ENCODE data around the gene RBBP4. TPM values are rescaled to one million over a fixed set of nuclear protein-coding genes. Genes with fewer than 3 reads are reported as not detected.
"Not testable (repeated sequence)": the region's sequence is repeated elsewhere in the genome, so short reads cannot be mapped to it uniquely, and the experiment has no call there.

RBBP4 gene
- total RNA-seq, 1 experiment from 2014 or later, result 141 TPM

GRCh38 chr1:32630173-32630572 lies 20.8 kb upstream of the RBBP4 start:
- not testable (repeated sequence) for H3K27me3 ChIP-seq, H3K9me3 ChIP-seq, H3K4me3 ChIP-seq, DNase-seq
- peaks cover 40% of the 10 kb centered on the region for H3K36me3 ChIP-seq

- H3K9me3 ChIP-seq, result no peaks in the 10 kb centered on the region
- no peak overlapping the region for H3K4me3 ChIP-seq
- no peak for DNase-seq
- H3K36me3 ChIP-seq, result peaks cover 27% of the 10 kb centered on the region
- H3K27me3 ChIP-seq, result no peaks in the 10 kb centered on the region
Observed at GRCh38 chr1:32632829-32633228, 18.2 kb upstream of the RBBP4 start.

DNA sequence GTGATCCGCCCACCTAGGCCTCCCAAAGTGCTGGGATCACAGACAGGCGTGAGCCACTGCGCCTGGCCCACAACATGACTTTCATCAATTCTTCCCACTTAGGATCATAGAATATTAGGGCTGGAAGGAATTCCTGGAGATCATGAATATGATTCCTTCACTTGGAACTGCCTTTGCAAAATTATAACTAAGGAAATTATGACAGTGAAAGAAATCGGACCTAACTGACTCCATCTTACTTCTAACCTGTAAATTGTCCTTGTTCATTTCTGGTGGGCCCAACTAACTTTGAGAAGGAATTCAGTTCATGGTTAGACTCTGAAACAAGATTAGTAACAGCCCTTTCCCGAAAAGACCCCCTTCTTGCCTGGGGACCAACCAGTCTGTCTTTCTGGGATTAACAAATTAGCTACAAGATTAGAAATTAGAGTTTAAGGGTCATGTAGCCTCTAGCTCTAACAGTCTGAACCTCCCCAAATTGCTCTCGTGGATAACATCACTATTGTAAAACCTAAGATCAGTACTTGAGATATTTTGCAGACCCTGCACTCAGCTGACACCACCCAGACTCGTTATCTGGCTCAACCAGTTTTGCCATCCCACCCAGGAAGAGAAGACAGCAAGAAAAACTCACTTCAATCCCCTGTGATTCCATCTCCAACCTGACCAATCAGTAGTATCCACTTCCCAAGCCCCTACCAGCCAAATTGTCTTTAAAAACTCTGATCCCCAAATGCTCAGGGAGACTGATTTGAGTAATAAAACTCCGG lies 15.3 kb upstream of the RBBP4 start:
- no peaks in the 10 kb centered on the region for H3K9me3 ChIP-seq
- H3K27me3 ChIP-seq, result no peaks in the 10 kb centered on the region
- H3K4me3 ChIP-seq, result no peak overlapping the region
- DNase-seq, result no peak
- H3K36me3 ChIP-seq, result peaks cover 25% of the 10 kb centered on the region

GRCh38 chr1:32636914-32637645 lies 13.9 kb upstream of the RBBP4 start:
- no peak for DNase-seq
- H3K36me3 ChIP-seq, result peaks cover 21% of the 10 kb centered on the region
- no peaks in the 10 kb centered on the region for H3K27me3 ChIP-seq
- no peak overlapping the region for H3K4me3 ChIP-seq
- no peaks in the 10 kb centered on the region for H3K9me3 ChIP-seq

DNA sequence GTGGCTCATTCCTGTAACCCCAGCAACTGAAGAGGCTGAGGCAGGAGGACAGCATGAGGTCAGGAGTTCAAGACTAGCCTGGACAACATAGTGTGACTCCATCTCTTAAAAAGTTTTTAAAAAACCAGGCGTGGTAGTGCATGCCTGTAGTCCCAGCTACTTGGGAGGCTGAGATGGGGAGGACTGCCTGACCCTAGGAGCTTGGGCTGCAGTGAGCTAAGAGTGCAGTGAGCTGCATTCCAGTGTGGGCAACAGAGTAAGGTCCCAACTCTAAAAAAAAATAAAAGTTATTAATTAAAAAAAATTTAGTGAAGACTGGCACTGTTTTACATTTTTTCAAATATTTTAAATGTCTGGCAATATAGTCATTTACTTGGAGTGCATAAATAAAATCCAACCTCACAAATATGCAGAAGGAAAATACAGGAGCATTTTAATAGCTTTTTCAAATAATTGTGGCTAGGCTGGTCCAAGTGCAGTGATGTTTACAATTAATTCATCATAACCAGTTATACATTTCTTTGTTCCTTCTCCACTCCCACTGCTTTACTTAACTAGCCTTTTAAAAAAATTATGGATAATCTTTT lies 11.4 kb upstream of the RBBP4 start:
- Histone ChIP-seq H3K36me3 (peaks cover 4% of the 10 kb centered on the region; the same call in 1 of the 2 replicates), H3K27me3 (no peaks in the 10 kb centered on the region), H3K4me3 (no peak overlapping the region), H3K9me3 (no peaks in the 10 kb centered on the region)
- DNase-seq, result no peak

- H3K4me3 ChIP-seq, H3K36me3 ChIP-seq, H3K27me3 ChIP-seq, DNase-seq, H3K9me3 ChIP-seq: not testable (repeated sequence)
Observed at GRCh38 chr1:32642292-32642827, 8.6 kb upstream of the RBBP4 start.

DNA sequence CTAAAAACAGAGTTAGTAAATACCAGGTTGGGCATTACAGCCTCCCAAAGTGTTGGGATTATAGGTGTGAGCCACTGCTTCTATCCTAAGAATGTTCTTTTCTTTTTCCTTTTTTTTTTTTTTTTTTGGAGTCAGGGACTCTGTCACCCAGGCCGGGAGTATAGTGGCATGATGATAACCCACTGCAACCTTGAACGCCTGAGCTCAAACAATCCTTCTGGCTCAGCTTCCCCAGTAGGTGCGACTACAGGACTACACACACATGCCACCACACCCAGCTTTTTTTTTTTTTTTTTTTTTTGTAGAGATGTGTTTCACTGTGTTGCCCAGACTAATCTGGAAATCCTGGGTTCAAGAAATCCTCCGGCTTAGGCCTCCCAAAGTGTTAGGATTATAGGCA lies 6.6 kb upstream of the RBBP4 start:
- H3K9me3 ChIP-seq, result no peaks in the 10 kb centered on the region
- H3K4me3 ChIP-seq, result no peak overlapping the region
- H3K27me3 ChIP-seq, result no peaks in the 10 kb centered on the region
- peaks cover 3% of the 10 kb centered on the region for H3K36me3 ChIP-seq
- no peak for DNase-seq

- H3K4me3 ChIP-seq, result no peak overlapping the region
- H3K27me3 ChIP-seq, result no peaks in the 10 kb centered on the region
- no peaks in the 10 kb centered on the region for H3K9me3 ChIP-seq
- no peak for DNase-seq
- H3K36me3 ChIP-seq, result peaks cover 15% of the 10 kb centered on the region
Observed at GRCh38 chr1:32647308-32648134, 3.5 kb upstream of the RBBP4 start.

DNA sequence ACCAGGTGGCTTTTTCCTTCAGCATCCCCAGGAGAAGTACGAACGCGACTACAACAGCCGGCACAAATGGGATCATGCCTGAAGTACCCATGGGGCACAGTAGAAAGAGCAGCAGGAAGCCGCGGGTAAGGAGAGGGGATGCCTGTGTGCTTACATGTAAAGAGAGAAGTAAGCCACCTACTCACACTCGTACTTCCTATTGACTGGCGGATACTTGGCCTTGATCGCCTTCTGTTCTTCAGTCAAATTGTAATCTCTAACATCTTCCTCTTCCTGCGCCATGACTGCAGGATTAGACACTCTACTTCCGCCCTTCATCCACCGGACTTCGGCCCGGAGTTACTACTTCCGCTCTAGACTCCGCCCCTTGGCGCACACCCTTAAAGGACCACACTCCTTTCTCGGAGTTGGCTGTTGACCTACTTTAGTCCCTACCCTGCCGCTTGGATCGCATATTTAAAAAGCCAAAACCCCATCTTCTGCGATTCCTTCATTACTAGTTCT lies 708 bp upstream of the RBBP4 start, which contains the start of gene ZBTB8OS:
Gene ZBTB8OS (minus strand): TSS at position 303 of the 504 bp plus-strand sequence. CDS start 21 bp downstream, at position 282.
- no peaks in the 10 kb centered on the region for H3K9me3 ChIP-seq
- peak within 1 kb of the TSS; percentile 89 for H3K4me3 ChIP-seq
- no peaks in the 10 kb centered on the region for H3K27me3 ChIP-seq
- H3K36me3 ChIP-seq, result peaks cover 41% of the 10 kb centered on the region
- peak; percentile 93 for DNase-seq

DNA sequence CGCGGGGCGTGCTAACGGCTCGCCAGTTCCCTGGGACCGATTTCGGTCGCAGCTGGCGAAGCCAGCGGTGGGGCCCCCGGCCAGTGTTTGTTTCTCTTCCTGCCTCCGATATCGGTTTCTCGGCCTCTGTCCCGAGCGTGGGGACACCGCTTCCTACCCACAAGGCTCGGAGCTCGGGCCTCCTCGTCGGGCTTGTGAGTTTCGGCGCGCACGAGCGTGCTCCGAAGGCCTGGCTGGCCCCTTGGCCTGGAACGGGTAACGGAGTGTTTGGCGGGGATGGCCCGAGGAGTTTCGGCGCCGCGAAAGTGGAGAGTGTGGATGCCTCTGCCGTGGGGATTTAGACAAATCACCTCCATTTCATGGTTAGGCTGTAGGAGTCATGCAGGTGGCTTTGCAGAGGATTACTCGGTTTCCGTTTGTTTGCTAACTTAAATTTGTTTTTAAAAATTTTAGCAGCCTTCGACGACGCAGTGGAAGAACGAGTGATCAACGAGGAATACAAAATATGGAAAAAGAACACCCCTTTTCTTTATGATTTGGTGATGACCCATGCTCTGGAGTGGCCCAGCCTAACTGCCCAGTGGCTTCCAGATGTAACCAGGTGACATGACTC lies 559 bp downstream of the RBBP4 start:
- Histone ChIP-seq H3K9me3 (no peaks in the 10 kb centered on the region), H3K4me3 (peak overlapping the region; percentile 89), H3K27me3 (no peaks in the 10 kb centered on the region), H3K36me3 (peaks cover 50% of the 10 kb centered on the region)
- no peak for DNase-seq

GRCh38 chr1:32652244-32652962 lies 1.4 kb downstream of the RBBP4 start:
- H3K4me3 ChIP-seq, result peak overlapping the region; percentile 89
- DNase-seq, result no peak
- no peaks in the 10 kb centered on the region for H3K27me3 ChIP-seq

GRCh38 chr1:32659581-32659980 lies 8.6 kb downstream of the RBBP4 start:
- peaks cover 85% of the 10 kb centered on the region for H3K36me3 ChIP-seq
- no peak overlapping the region for H3K4me3 ChIP-seq
- H3K9me3 ChIP-seq, result no peaks in the 10 kb centered on the region
- DNase-seq, result no peak
- H3K27me3 ChIP-seq, result no peaks in the 10 kb centered on the region

More at GRCh38 chr1:32652244-32652962, 1.4 kb downstream of the RBBP4 start:
- Histone ChIP-seq H3K36me3 (peaks cover 59% of the 10 kb centered on the region), H3K9me3 (no peaks in the 10 kb centered on the region)

- no peak for DNase-seq
- no peaks in the 10 kb centered on the region for H3K9me3 ChIP-seq
- H3K36me3 ChIP-seq, result peaks cover 86% of the 10 kb centered on the region
- no peaks in the 10 kb centered on the region for H3K27me3 ChIP-seq
- H3K4me3 ChIP-seq, result no peak overlapping the region
Observed at GRCh38 chr1:32665915-32666314, 14.9 kb downstream of the RBBP4 start.

GRCh38 chr1:32666901-32667566 lies 16.0 kb downstream of the RBBP4 start:
- DNase-seq, result no peak
- H3K4me3 ChIP-seq, result no peak overlapping the region
- no peaks in the 10 kb centered on the region for H3K9me3 ChIP-seq
- H3K27me3 ChIP-seq, result no peaks in the 10 kb centered on the region
- peaks cover 89% of the 10 kb centered on the region for H3K36me3 ChIP-seq

- peaks cover 92% of the 10 kb centered on the region for H3K36me3 ChIP-seq
- H3K27me3 ChIP-seq, H3K9me3 ChIP-seq, DNase-seq, H3K4me3 ChIP-seq: not testable (repeated sequence)
Observed at GRCh38 chr1:32668716-32669115, 17.7 kb downstream of the RBBP4 start.
